Measurements from ENCODE around the gene PROX1.

DNA sequence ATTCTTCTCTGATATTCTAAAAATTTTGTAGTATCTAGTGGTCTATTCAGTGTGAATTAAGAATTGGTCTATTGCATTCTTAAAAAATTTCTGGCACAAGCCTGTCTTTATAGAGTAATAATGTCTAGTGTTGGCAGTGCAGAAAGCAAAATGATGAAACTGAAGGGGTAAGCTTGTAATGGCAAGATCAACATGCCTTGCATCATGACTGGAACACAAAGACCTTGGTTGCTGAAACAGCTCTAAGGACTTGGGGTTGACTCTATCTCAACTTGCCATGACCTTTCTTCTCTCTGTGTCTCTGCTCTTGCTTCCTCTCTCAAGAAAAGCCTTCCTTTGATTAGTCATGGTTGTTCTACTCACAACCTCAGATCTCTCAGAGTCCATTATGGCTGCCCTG is 46.8 kb upstream of the PROX1 start:
- no peak for TF ChIP-seq EZH2 (IDR thresholded peaks at IDR 0.05; ENCODE audit: borderline replicate concordance, low read length)
- TF ChIP-seq, protein P1, sequence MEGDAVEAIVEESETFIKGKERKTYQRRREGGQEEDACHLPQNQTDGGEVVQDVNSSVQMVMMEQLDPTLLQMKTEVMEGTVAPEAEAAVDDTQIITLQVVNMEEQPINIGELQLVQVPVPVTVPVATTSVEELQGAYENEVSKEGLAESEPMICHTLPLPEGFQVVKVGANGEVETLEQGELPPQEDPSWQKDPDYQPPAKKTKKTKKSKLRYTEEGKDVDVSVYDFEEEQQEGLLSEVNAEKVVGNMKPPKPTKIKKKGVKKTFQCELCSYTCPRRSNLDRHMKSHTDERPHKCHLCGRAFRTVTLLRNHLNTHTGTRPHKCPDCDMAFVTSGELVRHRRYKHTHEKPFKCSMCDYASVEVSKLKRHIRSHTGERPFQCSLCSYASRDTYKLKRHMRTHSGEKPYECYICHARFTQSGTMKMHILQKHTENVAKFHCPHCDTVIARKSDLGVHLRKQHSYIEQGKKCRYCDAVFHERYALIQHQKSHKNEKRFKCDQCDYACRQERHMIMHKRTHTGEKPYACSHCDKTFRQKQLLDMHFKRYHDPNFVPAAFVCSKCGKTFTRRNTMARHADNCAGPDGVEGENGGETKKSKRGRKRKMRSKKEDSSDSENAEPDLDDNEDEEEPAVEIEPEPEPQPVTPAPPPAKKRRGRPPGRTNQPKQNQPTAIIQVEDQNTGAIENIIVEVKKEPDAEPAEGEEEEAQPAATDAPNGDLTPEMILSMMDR (IDR thresholded peaks at IDR 0.05; ENCODE audit: low read length): no peak
